BE2C (cell line): ENCODE results near the gene EYS.

Experiments used
- DNase-seq: peaks from one replicate; pipeline ENCODE4 v3.0.0-alpha.2; 2020
- H3K27me3 ChIP-seq: fragments of 250-450 bp; sonication (Bioruptor Pico); 2 replicates; pipeline ENCODE4 v1.5.1; 2020; ENCODE audit warnings: mild to moderate bottlenecking
- H3K36me3 ChIP-seq: fragments of 250-450 bp; sonication (Bioruptor Pico); 2 replicates; pipeline ENCODE4 v1.5.1; 2020; ENCODE audit warnings: mild to moderate bottlenecking
- H3K4me1 ChIP-seq: fragments of 250-450 bp; sonication (Bioruptor Pico); 2 replicates; pipeline ENCODE4 v1.5.1; 2020
- H3K4me3 ChIP-seq: 2 replicates; pipeline ENCODE4 v1.5.1; 2011; ENCODE audit warnings: low read depth, low read length
- H3K9me3 ChIP-seq: fragments of 250-450 bp; sonication (Bioruptor Pico); 2 replicates; pipeline ENCODE4 v1.5.1; 2020
- CTCF ChIP-seq: IDR thresholded peaks from 2 replicates; pipeline ENCODE4 v1.5.1; 2012; ENCODE audit warnings: mild to moderate bottlenecking, low read depth, low read length

Gene EYS

GRCh38 chr6:64683682-64684081, 1023.3 kb downstream of the EYS start:
- no peak for TF ChIP-seq CTCF
- Histone ChIP-seq H3K9me3 (no peaks in the 10 kb centered on the region), H3K4me3 (no peak overlapping the region), H3K4me1 (peaks cover 6% of the 10 kb centered on the region), H3K36me3 (no peaks in the 10 kb centered on the region), H3K27me3 (no peaks in the 10 kb centered on the region)
- no peak for DNase-seq

GRCh38 chr6:64681416-64682160, 1025.4 kb downstream of the EYS start:
- DNase-seq = no peak
- H3K36me3 ChIP-seq = no peaks in the 10 kb centered on the region
- H3K9me3 ChIP-seq = no peaks in the 10 kb centered on the region
- peaks cover 14% of the 10 kb centered on the region for H3K4me1 ChIP-seq
- no peak for TF ChIP-seq CTCF
- no peaks in the 10 kb centered on the region for H3K27me3 ChIP-seq
- no peak overlapping the region for H3K4me3 ChIP-seq

- peaks cover 14% of the 10 kb centered on the region for H3K4me1 ChIP-seq
- H3K4me3 ChIP-seq = no peak overlapping the region
- no peak for TF ChIP-seq CTCF
- no peaks in the 10 kb centered on the region for H3K36me3 ChIP-seq
- DNase-seq = no peak
- H3K27me3 ChIP-seq = no peaks in the 10 kb centered on the region
- no peaks in the 10 kb centered on the region for H3K9me3 ChIP-seq
Observed at GRCh38 chr6:64680446-64680845, 1026.6 kb downstream of the EYS start.

GRCh38 chr6:64679416-64679815, 1027.6 kb downstream of the EYS start:
- no peak for DNase-seq
- Histone ChIP-seq H3K4me1 (peaks cover 14% of the 10 kb centered on the region), H3K27me3 (no peaks in the 10 kb centered on the region), H3K4me3 (no peak overlapping the region), H3K9me3 (no peaks in the 10 kb centered on the region), H3K36me3 (no peaks in the 10 kb centered on the region)
- TF ChIP-seq CTCF = no peak

GRCh38 chr6:64672651-64673050, 1034.4 kb downstream of the EYS start:
- DNase-seq = no peak
- Histone ChIP-seq H3K9me3 (no peaks in the 10 kb centered on the region), H3K4me3 (no peak overlapping the region), H3K4me1 (peaks cover 8% of the 10 kb centered on the region; the same call in 1 of the 2 replicates), H3K36me3 (no peaks in the 10 kb centered on the region), H3K27me3 (no peaks in the 10 kb centered on the region)
- no peak for TF ChIP-seq CTCF

GRCh38 chr6:64672131-64672530, 1034.9 kb downstream of the EYS start:
- H3K36me3 ChIP-seq = no peaks in the 10 kb centered on the region
- no peak overlapping the region for H3K4me3 ChIP-seq
- H3K9me3 ChIP-seq = no peaks in the 10 kb centered on the region
- TF ChIP-seq CTCF = no peak
- peaks cover 6% of the 10 kb centered on the region; the same call in 1 of the 2 replicates for H3K4me1 ChIP-seq
- H3K27me3 ChIP-seq = no peaks in the 10 kb centered on the region
- DNase-seq = no peak
